OCI-LY3 (cell line): ENCODE data around the gene LRRC31.

Source experiments
- H2AFZ ChIP-seq: fragments of 200-600, 300-600 bp; shearing (Covaris generic); 2 replicates; pipeline ENCODE4 v1.6.0; 2014; ENCODE audit warnings: antibody characterized with exemption, low read depth, low read length
- H3K27ac ChIP-seq: fragments of 200-600, 300-600 bp; sonication (generic); 2 replicates; pipeline ENCODE4 v1.5.1; 2014; ENCODE audit warnings: mild to moderate bottlenecking, low read length, moderate library complexity, mixed read lengths
- H3K27me3 ChIP-seq: fragments of 200-600, 300-600 bp; sonication (generic); 2 replicates; pipeline ENCODE4 v1.6.1; 2014; ENCODE audit warnings: low read depth, low read length, mixed read lengths
- H3K36me3 ChIP-seq: fragments of 200-600, 300-600 bp; sonication (generic); replicated peaks from 2 replicates; pipeline ENCODE3; 2014; ENCODE audit warnings: low read depth, low read length, mixed read lengths
- H3K4me1 ChIP-seq: fragments of 300-600, 200-600 bp; sonication (generic); 2 replicates; pipeline ENCODE4 v1.6.1; 2014; ENCODE audit warnings: low read length, mixed read lengths
- H3K4me2 ChIP-seq: fragments of 200-600, 300-600 bp; sonication (generic); 2 replicates; pipeline ENCODE4 v1.6.1; 2014; ENCODE audit warnings: low read length, mixed read lengths
- H3K4me3 ChIP-seq: fragments of 300-600, 200-600 bp; sonication (generic); 2 replicates; pipeline ENCODE4 v1.5.1; 2014; ENCODE audit warnings: antibody characterized with exemption, mild to moderate bottlenecking, low read length, moderate library complexity
- H3K79me2 ChIP-seq: fragments of 300-600, 200-600 bp; shearing (Covaris generic); 2 replicates; pipeline ENCODE4 v1.6.1; 2014; ENCODE audit warnings: mild to moderate bottlenecking, low read length, mixed read lengths
- H3K9ac ChIP-seq: fragments of 300-600, 200-600 bp; shearing (Covaris generic); 2 replicates; pipeline ENCODE4 v1.6.0; 2014; ENCODE audit warnings: mild to moderate bottlenecking, low read length, moderate library complexity
- H3K9me3 ChIP-seq: fragments of 200-600, 300-600 bp; shearing (Covaris generic); 2 replicates; pipeline ENCODE4 v1.6.1; 2014; ENCODE audit warnings: low read length, mixed read lengths; ENCODE audit not compliant: insufficient read depth
- H4K20me1 ChIP-seq: fragments of 200-600, 300-600 bp; sonication (generic); 2 replicates; pipeline ENCODE4 v1.6.1; 2016; ENCODE audit warnings: low read length, mixed read lengths; ENCODE audit not compliant: insufficient read depth
- EZH2phosphoT487 ChIP-seq: fragments of 200-600 bp; shearing (Covaris generic); IDR thresholded peaks from 2 replicates; pipeline ENCODE4 v1.6.1; 2018; ENCODE audit warnings: antibody characterized with exemption, mixed run types, low read depth
- TF ChIP-seq, protein P1 (sequence below): fragments of 200-600, 300-600 bp; sonication (generic); IDR thresholded peaks from 2 replicates; pipeline ENCODE4 v1.5.1; 2014; ENCODE audit warnings: antibody characterized with exemption, low read length, low read depth

LRRC31 gene

GRCh38 chr3:169818316-169818715, 51.4 kb downstream of the LRRC31 start:
- Histone ChIP-seq H3K36me3 (no peaks in the 10 kb centered on the region), H4K20me1 (no peaks in the 10 kb centered on the region), H3K4me1 (peaks cover 6% of the 10 kb centered on the region; the same call in 1 of the 2 replicates), H3K4me3 (no peak overlapping the region), H3K27ac (no peak overlapping the region), H3K79me2 (no peaks in the 10 kb centered on the region), H3K27me3 (peaks cover 21% of the 10 kb centered on the region; the same call in 1 of the 2 replicates), H3K9me3 (peaks cover 3% of the 10 kb centered on the region; the same call in 1 of the 2 replicates), H3K4me2 (no peak overlapping the region), H2AFZ (no peak overlapping the region), H3K9ac (no peak overlapping the region)
- TF ChIP-seq, protein P1, sequence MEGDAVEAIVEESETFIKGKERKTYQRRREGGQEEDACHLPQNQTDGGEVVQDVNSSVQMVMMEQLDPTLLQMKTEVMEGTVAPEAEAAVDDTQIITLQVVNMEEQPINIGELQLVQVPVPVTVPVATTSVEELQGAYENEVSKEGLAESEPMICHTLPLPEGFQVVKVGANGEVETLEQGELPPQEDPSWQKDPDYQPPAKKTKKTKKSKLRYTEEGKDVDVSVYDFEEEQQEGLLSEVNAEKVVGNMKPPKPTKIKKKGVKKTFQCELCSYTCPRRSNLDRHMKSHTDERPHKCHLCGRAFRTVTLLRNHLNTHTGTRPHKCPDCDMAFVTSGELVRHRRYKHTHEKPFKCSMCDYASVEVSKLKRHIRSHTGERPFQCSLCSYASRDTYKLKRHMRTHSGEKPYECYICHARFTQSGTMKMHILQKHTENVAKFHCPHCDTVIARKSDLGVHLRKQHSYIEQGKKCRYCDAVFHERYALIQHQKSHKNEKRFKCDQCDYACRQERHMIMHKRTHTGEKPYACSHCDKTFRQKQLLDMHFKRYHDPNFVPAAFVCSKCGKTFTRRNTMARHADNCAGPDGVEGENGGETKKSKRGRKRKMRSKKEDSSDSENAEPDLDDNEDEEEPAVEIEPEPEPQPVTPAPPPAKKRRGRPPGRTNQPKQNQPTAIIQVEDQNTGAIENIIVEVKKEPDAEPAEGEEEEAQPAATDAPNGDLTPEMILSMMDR, result no peak
- TF ChIP-seq EZH2phosphoT487, result no peak

DNA sequence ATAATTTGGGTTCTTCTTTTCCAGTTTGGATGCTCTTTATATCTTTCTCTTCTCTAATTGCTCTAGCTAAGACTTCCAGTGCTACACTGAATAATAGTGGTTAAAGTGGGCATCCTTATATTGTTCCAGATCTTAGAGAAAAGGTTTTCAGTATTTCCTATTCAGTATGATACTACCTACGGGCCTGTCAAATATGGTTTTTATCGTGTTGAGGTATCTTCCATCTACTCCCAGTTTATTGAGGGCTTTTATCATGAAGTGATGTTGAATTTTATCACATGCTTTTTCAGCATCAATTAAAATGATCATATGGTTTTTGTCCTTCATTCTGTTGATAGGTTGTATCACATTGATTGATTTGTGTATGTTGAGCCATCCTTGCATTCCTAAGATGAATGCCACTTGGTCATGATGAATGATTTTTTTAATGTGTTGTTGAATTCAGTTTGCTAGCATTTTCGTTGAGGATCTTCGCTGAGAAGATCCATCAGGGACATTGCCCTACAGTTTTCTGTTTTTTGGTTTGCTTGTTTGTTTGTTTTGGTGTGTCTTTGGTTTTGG, 54.1 kb downstream of the LRRC31 start:
- H3K9me3 ChIP-seq, result peaks cover 3% of the 10 kb centered on the region; the same call in 1 of the 2 replicates
- no peak overlapping the region for H3K9ac ChIP-seq
- H3K79me2 ChIP-seq, result no peaks in the 10 kb centered on the region
- H3K4me3 ChIP-seq, result no peak overlapping the region
- no peaks in the 10 kb centered on the region for H3K36me3 ChIP-seq
- H3K4me2 ChIP-seq, result no peak overlapping the region
- peaks cover 18% of the 10 kb centered on the region; the same call in 1 of the 2 replicates for H3K27me3 ChIP-seq
- no peak overlapping the region for H2AFZ ChIP-seq
- TF ChIP-seq EZH2phosphoT487, result no peak
- TF ChIP-seq, protein P1, result no peak
- H3K27ac ChIP-seq, result no peak overlapping the region
- H4K20me1 ChIP-seq, result no peaks in the 10 kb centered on the region
- H3K4me1 ChIP-seq, result peaks cover 12% of the 10 kb centered on the region; the same call in 1 of the 2 replicates

DNA sequence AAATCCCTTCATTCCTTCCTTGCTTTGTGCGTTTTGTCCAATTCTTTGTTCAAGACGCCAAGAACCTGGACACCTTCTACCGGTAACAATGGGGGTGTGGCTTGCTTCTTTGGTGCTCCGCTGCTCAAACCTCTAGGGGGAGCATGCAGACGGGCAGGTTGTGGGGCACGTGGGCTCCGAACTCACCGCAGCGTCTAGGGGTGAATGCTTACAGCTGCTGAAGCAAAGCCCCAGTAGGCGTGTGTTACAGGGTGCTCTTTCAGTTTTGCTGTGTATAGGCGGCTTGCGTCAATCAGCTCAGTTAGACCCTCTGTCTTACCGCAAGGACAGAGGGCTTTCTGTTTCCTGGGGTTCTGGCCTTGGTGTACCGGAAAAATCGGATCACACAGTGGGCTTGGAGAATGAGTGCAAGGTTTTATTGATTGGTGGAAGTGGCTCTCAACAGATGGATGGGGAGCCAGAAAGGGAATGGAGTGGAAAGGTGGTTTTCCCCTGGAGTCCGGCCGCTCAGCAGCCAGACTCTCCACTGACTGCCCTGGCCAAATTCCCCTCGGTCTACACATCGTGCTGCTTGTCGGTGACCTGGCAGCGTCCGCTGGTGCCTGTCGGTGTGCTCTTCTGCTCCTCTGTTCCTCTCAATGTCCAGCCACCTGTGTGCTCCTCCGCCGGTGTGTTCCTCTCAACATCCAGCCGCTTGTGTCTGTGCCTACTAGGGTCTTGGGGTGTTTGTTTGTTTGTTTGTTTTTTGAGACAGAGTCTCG, 55.8 kb downstream of the LRRC31 start:
- peak overlapping the region; percentile 98 for H3K4me2 ChIP-seq
- peak overlapping the region; percentile 82 for H3K9ac ChIP-seq

More for the DNA sequence above, 55.8 kb downstream of the LRRC31 start:
- H4K20me1 ChIP-seq, result no peaks in the 10 kb centered on the region
- H3K36me3 ChIP-seq, result no peaks in the 10 kb centered on the region
- H2AFZ ChIP-seq, result peak overlapping the region; percentile 98
- H3K27me3 ChIP-seq, result peaks cover 13% of the 10 kb centered on the region; the same call in 1 of the 2 replicates
- no peak overlapping the region for H3K27ac ChIP-seq
- H3K4me3 ChIP-seq, result peak overlapping the region; percentile 90
- no peaks in the 10 kb centered on the region for H3K79me2 ChIP-seq
- H3K9me3 ChIP-seq, result peaks cover 3% of the 10 kb centered on the region; the same call in 1 of the 2 replicates
- TF ChIP-seq, protein P1, result peak; percentile 67
- TF ChIP-seq EZH2phosphoT487, result no peak
- H3K4me1 ChIP-seq, result peaks cover 12% of the 10 kb centered on the region; the same call in 1 of the 2 replicates
